ENCODE data around the gene TOPAZ1. TPM values are rescaled to one million over a fixed set of nuclear protein-coding genes. Genes with fewer than 3 reads are reported as not detected.

The TOPAZ1 gene
- total RNA-seq, 1 donor from 2014 or later = not detected

- no peak overlapping the region for H3K4me2 ChIP-seq (ENCODE audit: low read length)
- no peaks in the 10 kb centered on the region for H3K36me3 ChIP-seq (ENCODE audit: insufficient read depth, low read length)
- no peaks in the 10 kb centered on the region for H3K4me1 ChIP-seq (ENCODE audit: insufficient read depth, low read length)
- H3K27me3 ChIP-seq (ENCODE audit: insufficient read depth, low read length) = peaks cover 3% of the 10 kb centered on the region
- FAIRE-seq (no peak), DNase-seq (ENCODE audit: low read depth) (no peak)
- H4K20me1 ChIP-seq (ENCODE audit: insufficient read depth, low read length) = no peaks in the 10 kb centered on the region
- H3K4me3 Mint-ChIP-seq (ENCODE audit: unreplicated experiment) = no peak overlapping the region
- no peaks in the 10 kb centered on the region for H3K9me3 ChIP-seq (ENCODE audit: insufficient read depth, low read depth, low read length)
- TF ChIP-seq CTCF (IDR thresholded peaks at IDR 0.05; ENCODE audit: insufficient read depth, low read depth, low read length) (no peak), EZH2 (IDR thresholded peaks at IDR 0.05; ENCODE audit: insufficient read depth, low read length) (no peak)
- no peak overlapping the region for H3K27ac Mint-ChIP-seq (ENCODE audit: unreplicated experiment)
- no peaks in the 10 kb centered on the region for H3K36me3 Mint-ChIP-seq (ENCODE audit: low read depth, unreplicated experiment)
- peaks cover 5% of the 10 kb centered on the region for H3K27me3 Mint-ChIP-seq (ENCODE audit: low read depth, unreplicated experiment)
- no peak overlapping the region for H2AFZ ChIP-seq (ENCODE audit: low read depth, low read length)
- no peak overlapping the region for H3K9ac ChIP-seq (ENCODE audit: low read length)
- no peak overlapping the region for H3K4me3 ChIP-seq (ENCODE audit: insufficient read depth, low read depth, low read length)
- peaks cover 4% of the 10 kb centered on the region for H3K9me3 Mint-ChIP-seq (ENCODE audit: unreplicated experiment)
- no peak overlapping the region for H3K27ac ChIP-seq (ENCODE audit: low read depth, low read length)
- peaks cover 27% of the 10 kb centered on the region for H3K4me1 Mint-ChIP-seq (ENCODE audit: low read depth, unreplicated experiment)
- no peaks in the 10 kb centered on the region for H3K79me2 ChIP-seq (ENCODE audit: insufficient read depth, low read length)
These were observed 35.4 kb upstream of the TOPAZ1 start for GRCh38 chr3:44206261-44206660.

GRCh38 chr3:44206862-44207652 lies 34.6 kb upstream of the TOPAZ1 start:
- no peak overlapping the region for H3K27ac Mint-ChIP-seq (ENCODE audit: unreplicated experiment)
- H3K36me3 Mint-ChIP-seq (ENCODE audit: low read depth, unreplicated experiment) = no peaks in the 10 kb centered on the region
- peaks cover 3% of the 10 kb centered on the region for H3K9me3 Mint-ChIP-seq (ENCODE audit: unreplicated experiment)
- H3K79me2 ChIP-seq (ENCODE audit: insufficient read depth, low read length) = no peaks in the 10 kb centered on the region
- no peaks in the 10 kb centered on the region for H3K4me1 ChIP-seq (ENCODE audit: insufficient read depth, low read length)
- no peak overlapping the region for H3K4me3 ChIP-seq (ENCODE audit: insufficient read depth, low read depth, low read length)
- H3K27me3 ChIP-seq (ENCODE audit: insufficient read depth, low read length) = peaks cover 3% of the 10 kb centered on the region
- H3K27ac ChIP-seq (ENCODE audit: low read depth, low read length) = no peak overlapping the region
- no peak overlapping the region for H3K9ac ChIP-seq (ENCODE audit: low read length)
- no peaks in the 10 kb centered on the region for H3K9me3 ChIP-seq (ENCODE audit: insufficient read depth, low read depth, low read length)
- no peak for FAIRE-seq
- no peaks in the 10 kb centered on the region for H3K36me3 ChIP-seq (ENCODE audit: insufficient read depth, low read length)
- H3K4me1 Mint-ChIP-seq (ENCODE audit: low read depth, unreplicated experiment) = peaks cover 27% of the 10 kb centered on the region
- H4K20me1 ChIP-seq (ENCODE audit: insufficient read depth, low read length) = no peaks in the 10 kb centered on the region
- no peak overlapping the region for H3K4me2 ChIP-seq (ENCODE audit: low read length)
- no peak for DNase-seq (ENCODE audit: low read depth)
- H3K27me3 Mint-ChIP-seq (ENCODE audit: low read depth, unreplicated experiment) = peaks cover 5% of the 10 kb centered on the region
- H3K4me3 Mint-ChIP-seq (ENCODE audit: unreplicated experiment) = no peak overlapping the region
- no peak overlapping the region for H2AFZ ChIP-seq (ENCODE audit: low read depth, low read length)
- TF ChIP-seq EZH2 (IDR thresholded peaks at IDR 0.05; ENCODE audit: insufficient read depth, low read length) = no peak
- no peak for TF ChIP-seq CTCF (IDR thresholded peaks at IDR 0.05; ENCODE audit: insufficient read depth, low read depth, low read length)

GRCh38 chr3:44208086-44208485 lies 33.6 kb upstream of the TOPAZ1 start:
- Histone ChIP-seq H3K36me3 (ENCODE audit: insufficient read depth, low read length) (no peaks in the 10 kb centered on the region), H2AFZ (ENCODE audit: low read depth, low read length) (no peak overlapping the region), H3K9ac (ENCODE audit: low read length) (no peak overlapping the region), H3K27me3 (ENCODE audit: insufficient read depth, low read length) (peaks cover 3% of the 10 kb centered on the region), H3K9me3 (ENCODE audit: insufficient read depth, low read depth, low read length) (no peaks in the 10 kb centered on the region), H3K79me2 (ENCODE audit: insufficient read depth, low read length) (no peaks in the 10 kb centered on the region), H3K4me2 (ENCODE audit: low read length) (no peak overlapping the region), H3K27ac (ENCODE audit: low read depth, low read length) (no peak overlapping the region), H3K4me3 (ENCODE audit: insufficient read depth, low read depth, low read length) (no peak overlapping the region), H4K20me1 (ENCODE audit: insufficient read depth, low read length) (no peaks in the 10 kb centered on the region), H3K4me1 (ENCODE audit: insufficient read depth, low read length) (no peaks in the 10 kb centered on the region)
- no peaks in the 10 kb centered on the region for H3K9me3 Mint-ChIP-seq (ENCODE audit: unreplicated experiment)
- DNase-seq (ENCODE audit: low read depth) = peak; percentile 62
- H3K27ac Mint-ChIP-seq (ENCODE audit: unreplicated experiment) = peak overlapping the region; percentile 36
- H3K27me3 Mint-ChIP-seq (ENCODE audit: low read depth, unreplicated experiment) = peaks cover 5% of the 10 kb centered on the region
- H3K4me1 Mint-ChIP-seq (ENCODE audit: low read depth, unreplicated experiment) = peaks cover 27% of the 10 kb centered on the region
- no peak for FAIRE-seq
- H3K36me3 Mint-ChIP-seq (ENCODE audit: low read depth, unreplicated experiment) = no peaks in the 10 kb centered on the region
- H3K4me3 Mint-ChIP-seq (ENCODE audit: unreplicated experiment) = no peak overlapping the region
- TF ChIP-seq EZH2 (IDR thresholded peaks at IDR 0.05; ENCODE audit: insufficient read depth, low read length) (no peak), CTCF (IDR thresholded peaks at IDR 0.05; ENCODE audit: insufficient read depth, low read depth, low read length) (no peak)

All from astrocyte (in vitro differentiated cells and primary cell).